HepG2 (cell line): ENCODE results near the gene KRT12. TPM values are rescaled to one million over a fixed set of nuclear protein-coding genes. Genes with fewer than 3 reads are reported as not detected.

Experiments
- AHR ChIP-seq: IDR thresholded peaks from 2 replicates; pipeline ENCODE4 v1.6.1; 2018; ENCODE audit warnings: missing genetic modification reagents, missing compliant biosample characterization
- ARNT ChIP-seq: fragments of 450-650 bp; IDR thresholded peaks from 2 replicates; pipeline ENCODE4 v1.6.1; 2017
- ATF1 ChIP-seq: IDR thresholded peaks from 2 replicates; pipeline ENCODE4 v1.6.1; 2016; ENCODE audit warnings: mild to moderate bottlenecking, control low read depth
- BRCA1 ChIP-seq: sonication (generic); formaldehyde crosslinking; IDR thresholded peaks from 2 replicates; pipeline ENCODE4 v1.4.0; 2020; ENCODE audit warnings: missing genetic modification reagents
- CBFB ChIP-seq: sonication (generic); formaldehyde crosslinking; IDR thresholded peaks from 2 replicates; pipeline ENCODE4 v1.4.0; 2020; ENCODE audit warnings: missing genetic modification reagents
- GTF2F1 ChIP-seq: fragments of 150-350 bp; IDR thresholded peaks from 2 replicates; pipeline ENCODE4 v1.6.1; 2014; ENCODE audit warnings: low read length
- HDAC2 ChIP-seq: sonication (generic); formaldehyde crosslinking; IDR thresholded peaks from 2 replicates; pipeline ENCODE4 v1.4.0; 2020; ENCODE audit warnings: missing genetic modification reagents
- HMGA1 ChIP-seq: sonication (generic); formaldehyde crosslinking; conservative IDR thresholded peaks from 2 replicates; pipeline ENCODE4 v1.4.0; 2020; ENCODE audit warnings: missing genetic modification reagents
- HNRNPLL ChIP-seq: fragments of 200-400 bp; formaldehyde crosslinking; IDR thresholded peaks from 2 replicates; pipeline ENCODE4 v1.6.1; 2017; ENCODE audit warnings: mild to moderate bottlenecking, low read depth, low read length; ENCODE audit not compliant: poor library complexity, severe bottlenecking
- ISX ChIP-seq: sonication (generic); formaldehyde crosslinking; conservative IDR thresholded peaks from 2 replicates; pipeline ENCODE4 v1.5.0; 2020; ENCODE audit warnings: missing genetic modification reagents
- LBX2 ChIP-seq: sonication (generic); formaldehyde crosslinking; IDR thresholded peaks from 2 replicates; pipeline ENCODE4 v1.5.0; 2020; ENCODE audit warnings: missing genetic modification reagents, mild to moderate bottlenecking, borderline replicate concordance
- MYNN ChIP-seq: sonication (generic); formaldehyde crosslinking; IDR thresholded peaks from 2 replicates; pipeline ENCODE4 v1.4.0; 2020; ENCODE audit warnings: mild to moderate bottlenecking, low read depth, missing genetic modification reagents
- NFE2L2 ChIP-seq: fragments of 150-350 bp; IDR thresholded peaks from 2 replicates; pipeline ENCODE4 v1.6.1; 2014; ENCODE audit warnings: low read length
- PITX1 ChIP-seq: sonication (generic); formaldehyde crosslinking; IDR thresholded peaks from 2 replicates; pipeline ENCODE4 v1.5.1; 2020; ENCODE audit warnings: mild to moderate bottlenecking, missing genetic modification reagents
- PPARG ChIP-seq: conservative IDR thresholded peaks from 2 replicates; pipeline ENCODE4 v1.6.1; 2016; ENCODE audit warnings: missing biosample characterization, missing genetic modification reagents
- PRMT3 ChIP-seq: sonication (generic); formaldehyde crosslinking; IDR thresholded peaks from 2 replicates; pipeline ENCODE4 v1.8.1; 2022; ENCODE audit warnings: low read depth, mild to moderate bottlenecking, moderate library complexity, missing genetic modification reagents, borderline replicate concordance
- SALL1 ChIP-seq: sonication (generic); formaldehyde crosslinking; IDR thresholded peaks from 2 replicates; pipeline ENCODE4 v1.8.0; 2022; ENCODE audit warnings: mild to moderate bottlenecking, missing genetic modification reagents
- SETDB1 ChIP-seq: sonication (generic); formaldehyde crosslinking; IDR thresholded peaks from 2 replicates; pipeline ENCODE4 v1.5.1; 2020; ENCODE audit warnings: missing genetic modification reagents, mild to moderate bottlenecking, borderline replicate concordance
- SYNCRIP ChIP-seq: fragments of 200-400 bp; formaldehyde crosslinking; IDR thresholded peaks from 2 replicates; pipeline ENCODE4 v1.6.1; 2018; ENCODE audit warnings: mild to moderate bottlenecking, low read depth, low read length; ENCODE audit not compliant: insufficient read depth
- WIZ ChIP-seq: sonication (generic); formaldehyde crosslinking; IDR thresholded peaks from 2 replicates; pipeline ENCODE4 v1.5.1; 2020; ENCODE audit warnings: mild to moderate bottlenecking, missing genetic modification reagents
- XBP1 ChIP-seq: sonication (generic); formaldehyde crosslinking; IDR thresholded peaks from 2 replicates; pipeline ENCODE4 v1.5.0; 2020; ENCODE audit warnings: missing genetic modification reagents
- ZBTB44 ChIP-seq: sonication (generic); formaldehyde crosslinking; IDR thresholded peaks from 2 replicates; pipeline ENCODE4 v1.4.0; 2020; ENCODE audit warnings: missing genetic modification reagents
- ZFY ChIP-seq: sonication (generic); formaldehyde crosslinking; IDR thresholded peaks from 2 replicates; pipeline ENCODE4 v1.4.0; 2020; ENCODE audit warnings: missing genetic modification reagents
- ZNF260 ChIP-seq: sonication (generic); formaldehyde crosslinking; IDR thresholded peaks from 2 replicates; pipeline ENCODE4 v1.4.0; 2020; ENCODE audit warnings: missing genetic modification reagents, low read depth, mild to moderate bottlenecking, borderline replicate concordance
- ZNF337 ChIP-seq: sonication (generic); formaldehyde crosslinking; IDR thresholded peaks from 2 replicates; pipeline ENCODE4 v1.5.1; 2020; ENCODE audit warnings: missing genetic modification reagents, low read depth, mild to moderate bottlenecking, borderline replicate concordance
- ZNF501 ChIP-seq: sonication (generic); formaldehyde crosslinking; IDR thresholded peaks from 2 replicates; pipeline ENCODE4 v1.5.1; 2020; ENCODE audit warnings: mild to moderate bottlenecking, moderate library complexity, missing genetic modification reagents
- ZNF580 ChIP-seq: IDR thresholded peaks from 2 replicates; pipeline ENCODE4 v1.6.1; 2016; ENCODE audit warnings: low read depth, borderline replicate concordance
- ZNF709 ChIP-seq: sonication (generic); formaldehyde crosslinking; IDR thresholded peaks from 2 replicates; pipeline ENCODE4 v1.5.0; 2020; ENCODE audit warnings: mild to moderate bottlenecking, missing genetic modification reagents
- ZNF710 ChIP-seq: sonication (generic); formaldehyde crosslinking; IDR thresholded peaks from 2 replicates; pipeline ENCODE4 v1.5.0; 2020; ENCODE audit warnings: mild to moderate bottlenecking, missing genetic modification reagents, borderline replicate concordance
- ZNF773 ChIP-seq: sonication (generic); formaldehyde crosslinking; IDR thresholded peaks from 2 replicates; pipeline ENCODE4 v1.4.0; 2020; ENCODE audit warnings: missing genetic modification reagents, borderline replicate concordance
- polyA plus RNA-seq, 8 experiments: library from polyadenylated mRNA; depleted of rRNA in 3 of 8; stranded (reverse) in 7 of 8; unstranded in 1 of 8; fragments of >200 nt; fragmentation: Illumina TruSeq in 4 of 8; extraction: Trizol in 4 of 8; gene quantifications; 2 replicates each; pipeline versions ENCODE4 v1.2.1 to v1.2.3, GENCODE V29; 2011 to 2016; ENCODE audit warnings: low read depth in 4 of 8, missing spikeins in 1 of 8, mixed read lengths in 1 of 8; ENCODE audit not compliant: insufficient read depth in 1 of 8
- total RNA-seq, 5 experiments: library from RNA; depleted of rRNA; stranded (reverse); fragments of >200 nt; fragmentation: Illumina TruSeq; extraction: Trizol; gene quantifications; 2 replicates each; pipeline ENCODE4 v1.2.3, GENCODE V29; 2016; ENCODE audit warnings: low read depth in 1 of 5

KRT12 gene
- total and polyA plus RNA-seq, 2 of the 13 experiments (the other 11 are each of a cell fraction or from before 2014, with no cell fraction given): 0.07 to 0.09 TPM

GRCh38 chr17:40915199-40915661, 48.2 kb upstream of the KRT12 start (continued):
- TF ChIP-seq PPARG (CRISPR knock-in tag) (no peak; the same call in 1 of the 2 replicates), ZBTB44 (CRISPR knock-in tag) (no peak), ISX (no peak), NFE2L2 (no peak), CBFB (CRISPR knock-in tag) (no peak), MYNN (no peak), ATF1 (CRISPR knock-in tag) (peak; percentile 63; the same call in 1 of the 2 replicates), HDAC2 (CRISPR knock-in tag) (peak; percentile 44; the same call in 1 of the 2 replicates), AHR (no peak), ZNF501 (no peak), ZNF710 (CRISPR knock-in tag) (no peak), WIZ (CRISPR knock-in tag) (no peak), SALL1 (CRISPR knock-in tag) (no peak), ZNF580 (CRISPR knock-in tag) (no peak), ZNF773 (CRISPR knock-in tag) (no peak), SETDB1 (no peak), BRCA1 (no peak), LBX2 (no peak), SYNCRIP (no peak), ZNF260 (no peak), PRMT3 (no peak), HNRNPLL (no peak), XBP1 (CRISPR knock-in tag) (no peak), PITX1 (no peak), ARNT (no peak), ZNF337 (CRISPR knock-in tag) (no peak), ZNF709 (CRISPR knock-in tag) (no peak), ZFY (no peak), GTF2F1 (no peak), HMGA1 (CRISPR knock-in tag) (no peak)
